B cell (primary cell): ENCODE results near the gene TMED1. TPM values are rescaled to one million over a fixed set of nuclear protein-coding genes. Genes with fewer than 3 reads are reported as not detected.

Experiments used
- ATAC-seq: fragments of 200-7000 bp; cut with Tn5 transposase; one replicate; pipeline ENCODE4 v1.10.0; 2021; ENCODE audit warnings: low read depth, mild to moderate bottlenecking, moderate number of reproducible peaks, moderate library complexity
- CTCF ChIA-PET: fragments of 350-600 bp; sonication (Branson Sonifier 250); formaldehyde crosslinking; loops from one replicate; lab custom pipeline; 2021; ENCODE audit warnings: antibody characterized with exemption, inconsistent platforms; lab: Charles Lee
- POLR2A ChIA-PET: fragments of 350-600 bp; sonication (Branson Sonifier 250); formaldehyde crosslinking; loops from one replicate; lab custom pipeline; 2021; ENCODE audit warnings: antibody characterized with exemption; lab: Charles Lee
- DNase-seq: peaks from one replicate; pipeline ENCODE4 v3.0.0; 2013
- H2AFZ ChIP-seq: 2 replicates; pipeline ENCODE4 v1.6.1; 2012; ENCODE audit warnings: mild to moderate bottlenecking, low read depth, low read length; ENCODE audit not compliant: insufficient read depth, poor library complexity, severe bottlenecking
- H3K27ac ChIP-seq, 2 donors: 1 replicate in 1 of 2; 2 replicates in 1 of 2; pipeline ENCODE4 v1.5.1; 2012 to 2013; ENCODE audit warnings: low read length in 2 of 2, mild to moderate bottlenecking in 2 of 2, moderate library complexity in 1 of 2
- H3K27me3 ChIP-seq, 4 experiments: fragments of 200-600 bp in 1 of 4; sonication (generic) in 1 of 4; replicated peaks in 1 of 4; 1 replicate in 2 of 4; 2 replicates in 2 of 4; pipeline versions ENCODE4 v1.6.1 to v1.7.0; 2013 to 2016; ENCODE audit warnings: low read length in 3 of 4, mild to moderate bottlenecking in 2 of 4, mixed read lengths in 1 of 4, moderate library complexity in 1 of 4; ENCODE audit not compliant: insufficient read depth in 4 of 4, control insufficient read depth in 3 of 4; ENCODE audit errors: control extremely low read depth in 1 of 4
- H3K36me3 ChIP-seq, 2 experiments: replicated peaks in 1 of 2; 1 replicate in 1 of 2; 2 replicates in 1 of 2; pipeline versions ENCODE4 v1.6.1 to v1.7.1; 2013; ENCODE audit warnings: low read length in 1 of 2; ENCODE audit not compliant: insufficient read depth in 2 of 2, control insufficient read depth in 1 of 2; ENCODE audit errors: control extremely low read depth in 1 of 2, extremely low read depth in 1 of 2
- H3K4me1 ChIP-seq, 2 donors: fragments of 200-600 bp in 1 of 2; sonication (generic) in 1 of 2; 1 replicate in 1 of 2; 2 replicates in 1 of 2; pipeline versions ENCODE4 v1.5.1 to v1.6.1; 2013 to 2017; ENCODE audit warnings: low read length in 2 of 2; ENCODE audit not compliant: control insufficient read depth in 2 of 2, insufficient read depth in 2 of 2
- H3K4me2 ChIP-seq: replicated peaks from 2 replicates; pipeline ENCODE3; 2012; ENCODE audit warnings: mild to moderate bottlenecking, low read depth, low read length; ENCODE audit not compliant: poor library complexity, severe bottlenecking
- H3K4me3 ChIP-seq, 5 experiments: fragments of 200-600 bp in 1 of 5; sonication (generic) in 1 of 5; 1 replicate in 3 of 5; 2 replicates in 2 of 5; pipeline versions ENCODE4 v1.5.1 to v1.7.0; 2011 to 2016; ENCODE audit warnings: low read length in 4 of 5, mild to moderate bottlenecking in 4 of 5, low read depth in 2 of 5, control low read depth in 1 of 5, moderate library complexity in 1 of 5; ENCODE audit not compliant: insufficient read depth in 1 of 5; ENCODE audit errors: control extremely low read depth in 1 of 5, extremely low read depth in 1 of 5
- H3K79me2 ChIP-seq: fragments of 200-600 bp; sonication (generic); one replicate; pipeline ENCODE4 v1.6.0; 2016; ENCODE audit warnings: low read length; ENCODE audit not compliant: control insufficient read depth, insufficient read depth
- H3K9ac ChIP-seq: fragments of 200-600 bp; sonication (generic); 2 replicates; pipeline ENCODE4 v1.6.1; 2017; ENCODE audit warnings: mild to moderate bottlenecking, low read length, moderate library complexity
- H3K9me3 ChIP-seq, 3 donors: one replicate each; pipeline versions ENCODE4 v1.6.1 to v1.7.1; 2013; ENCODE audit warnings: low read length in 2 of 3; ENCODE audit not compliant: control insufficient read depth in 2 of 3, insufficient read depth in 1 of 3; ENCODE audit errors: control extremely low read depth in 1 of 3
- H4K20me1 ChIP-seq: 2 replicates; pipeline ENCODE4 v1.6.0; 2012; ENCODE audit warnings: mild to moderate bottlenecking, low read length; ENCODE audit not compliant: insufficient read depth, control insufficient read depth, poor library complexity, severe bottlenecking
- H3K27ac Mint-ChIP-seq: one replicate; pipeline ENCODE4 v1.8.0; 2021; ENCODE audit warnings: mixed read lengths
- H3K27me3 Mint-ChIP-seq: one replicate; pipeline ENCODE4 v1.8.0; 2021; ENCODE audit warnings: mixed read lengths
- H3K4me1 Mint-ChIP-seq: one replicate; pipeline ENCODE4 v1.8.0; 2021; ENCODE audit warnings: mixed read lengths
- H3K4me3 Mint-ChIP-seq: one replicate; pipeline ENCODE4 v1.8.0; 2021; ENCODE audit warnings: mixed read lengths
- H3K9me3 Mint-ChIP-seq: one replicate; pipeline ENCODE4 v1.8.0; 2022; ENCODE audit warnings: mixed read lengths; ENCODE audit not compliant: insufficient read depth
- CTCF ChIP-seq: fragments of 200-600 bp; IDR thresholded peaks from one replicate; pipeline ENCODE4 v1.8.0; 2022; ENCODE audit warnings: antibody characterized with exemption, mild to moderate bottlenecking
- EZH2 ChIP-seq: IDR thresholded peaks from 2 replicates; pipeline ENCODE4 v1.6.1; 2012; ENCODE audit warnings: borderline replicate concordance, low read depth, mild to moderate bottlenecking, moderate library complexity, low read length; ENCODE audit not compliant: insufficient read depth, poor library complexity, severe bottlenecking
- WGBS: methylation state at CpG from one replicate; pipeline ENCODE4 v1.1.5; 2013; ENCODE audit warnings: missing lambda C conversion rate; ENCODE audit not compliant: insufficient coverage; 5-methylcytosine and 5-hydroxymethylcytosine counted together
- intact Hi-C: fragments of 100-400 bp; cut with micrococcal nuclease; formaldehyde crosslinking; loops from one replicate; pipeline ENCODE4 v1.10.0; 2022
- polyA plus RNA-seq: library from polyadenylated mRNA; depleted of rRNA; stranded (reverse); fragments of >200 nt; gene quantifications from 2 replicates; pipeline ENCODE4 v1.2.3, GENCODE V29; 2012
- total RNA-seq, 2 donors: library from RNA; stranded (reverse); fragments of 120-200 nt in 1 of 2; gene quantifications; 1 replicate in 1 of 2; 2 replicates in 1 of 2; pipeline versions ENCODE4 v1.2.3 to v1.2.4, GENCODE V29; 2013 to 2022

The TMED1 gene
- total and polyA plus RNA-seq, 2 donors (not counting 1 experiment from before 2014, with no cell fraction given), result 10.8 to 14.7 TPM

GRCh38 chr19:10854350-10855089, 18.5 kb upstream of the TMED1 start:
- Histone ChIP-seq H3K27me3 (peaks cover 0 to 5% (median 0%) of the 10 kb centered on the region in 4 experiments), H3K79me2 (no peaks in the 10 kb centered on the region), H3K27ac (no peak overlapping the region), H4K20me1 (no peaks in the 10 kb centered on the region), H2AFZ (no peak overlapping the region), H3K4me2 (no peak overlapping the region), H3K4me1 (no peaks in the 10 kb centered on the region), H3K4me3 (no peak overlapping the region), H3K9me3 (peaks cover 0 to 13% (median 0%) of the 10 kb centered on the region in 3 donors), H3K9ac (no peak overlapping the region), H3K36me3 (no peaks in the 10 kb centered on the region)
- ChIA-PET POLR2A (interaction anchor here (0.7 kb wide), 1 partner anchor 34 kb away, joined by 3 read pairs; no protein-coding TSS in a partner anchor), CTCF (interaction anchor here (0.6 to 2.8 kb wide), 8 partner anchors 8 to 670 kb away, joined by 3 to 12 read pairs (median 4); no protein-coding TSS in a partner anchor)
- H3K4me3 Mint-ChIP-seq, result no peak overlapping the region
- DNase-seq (no peak), ATAC-seq (no peak)
- no peak overlapping the region for H3K27ac Mint-ChIP-seq
- intact Hi-C loops, result no loop called here
- H3K4me1 Mint-ChIP-seq, result no peaks in the 10 kb centered on the region
- TF ChIP-seq EZH2 (no peak), CTCF (no peak)
- H3K27me3 Mint-ChIP-seq, result peaks cover 5% of the 10 kb centered on the region
- H3K9me3 Mint-ChIP-seq, result no peaks in the 10 kb centered on the region
- WGBS, result 96% methylated on average over 4 of the region's 7 CpGs

GRCh38 chr19:10852941-10853340, 16.9 kb upstream of the TMED1 start:
- intact Hi-C loops, result no loop called here
- POLR2A ChIA-PET, result interaction anchor here (0.7 kb wide), 1 partner anchor 374 kb away, joined by 6 read pairs; no protein-coding TSS in a partner anchor
- WGBS, result 74% methylated on average over 4 of the region's 7 CpGs
- TF ChIP-seq CTCF (no peak), EZH2 (no peak)
- Histone ChIP-seq H2AFZ (no peak overlapping the region), H3K27me3 (peaks cover 0 to 8% (median 0%) of the 10 kb centered on the region in 4 experiments), H3K4me3 (no peak overlapping the region), H3K36me3 (no peaks in the 10 kb centered on the region), H3K4me2 (no peak overlapping the region), H3K79me2 (no peaks in the 10 kb centered on the region), H3K9me3 (peaks cover 0 to 13% (median 0%) of the 10 kb centered on the region in 3 donors), H3K4me1 (peaks cover 4 to 5% of the 10 kb centered on the region in 2 donors), H4K20me1 (no peaks in the 10 kb centered on the region), H3K27ac (no peak overlapping the region), H3K9ac (no peak overlapping the region)
- peaks cover 3% of the 10 kb centered on the region for H3K4me1 Mint-ChIP-seq
- CTCF ChIA-PET, result interaction anchor here (0.7 to 2.0 kb wide), 3 partner anchors 11 to 618 kb away, joined by 3 to 6 read pairs (median 3); no protein-coding TSS in a partner anchor
- H3K27ac Mint-ChIP-seq, result no peak overlapping the region
- H3K4me3 Mint-ChIP-seq, result no peak overlapping the region
- H3K9me3 Mint-ChIP-seq, result no peaks in the 10 kb centered on the region
- peaks cover 5% of the 10 kb centered on the region for H3K27me3 Mint-ChIP-seq
- ATAC-seq, result no peak
- no peak for DNase-seq
